HEK293 (cell line): ENCODE results near the gene C19orf44.
"Not testable (repeated sequence)": the region's sequence is repeated elsewhere in the genome, so short reads cannot be mapped to it uniquely, and the experiment has no call there.

Source experiments
- CTCF ChIA-PET: fragments of 350-600 bp; formaldehyde crosslinking; extraction: SDS; loops from one replicate; lab custom pipeline; 2021; ENCODE audit warnings: antibody characterized with exemption; lab: Yijun Ruan, JAX
- POLR2A ChIA-PET: fragments of 300-600 bp; formaldehyde crosslinking; extraction: SDS; loops from one replicate; lab custom pipeline; 2020; ENCODE audit warnings: antibody characterized with exemption, inconsistent platforms; lab: Yijun Ruan, JAX
- H3K27ac ChIP-seq: fragments of 200-500 bp; sonication (Bioruptor generic); 2 replicates; pipeline ENCODE4 v1.5.1; 2014; ENCODE audit warnings: low read depth, low read length, control low read depth, inconsistent platforms; ENCODE audit errors: extremely low read depth
- H3K36me3 ChIP-seq, 2 experiments: fragments of 200-500 bp in 1 of 2; sonication (Bioruptor generic) in 1 of 2; 1 replicate in 1 of 2; 2 replicates in 1 of 2; pipeline ENCODE4 v1.5.1; 2014 to 2017; ENCODE audit warnings: inconsistent platforms in 2 of 2, low read length in 2 of 2; ENCODE audit not compliant: control insufficient read depth in 2 of 2, insufficient read depth in 1 of 2
- H3K4me1 ChIP-seq: fragments of 200-500 bp; sonication (Bioruptor generic); 2 replicates; pipeline ENCODE4 v1.5.1; 2014; ENCODE audit warnings: mild to moderate bottlenecking, low read length, inconsistent platforms; ENCODE audit not compliant: control insufficient read depth, insufficient read depth
- H3K4me3 ChIP-seq: 2 replicates; pipeline ENCODE4 v1.5.1; 2011; ENCODE audit warnings: low read depth, mild to moderate bottlenecking, control low read depth, low read length, moderate library complexity
- H3K9me3 ChIP-seq: fragments of 200-500 bp; sonication (Bioruptor generic); 2 replicates; pipeline ENCODE4 v1.5.1; 2014; ENCODE audit warnings: low read depth, low read length, inconsistent platforms; ENCODE audit not compliant: control insufficient read depth, insufficient read depth
- EGR2 ChIP-seq: fragments of 450-650 bp; formaldehyde crosslinking; IDR thresholded peaks from 2 replicates; pipeline ENCODE4 v1.5.1; 2016; ENCODE audit warnings: low read depth, missing biosample characterization, missing genetic modification characterization
- GLI2 ChIP-seq: fragments of 450-650 bp; formaldehyde crosslinking; IDR thresholded peaks from 2 replicates; pipeline ENCODE4; 2017; ENCODE audit warnings: missing biosample characterization, missing genetic modification characterization, low read depth, borderline replicate concordance
- INSM2 ChIP-seq: fragments of 450-650 bp; formaldehyde crosslinking; IDR thresholded peaks from 2 replicates; pipeline ENCODE4 v1.5.1; 2016; ENCODE audit warnings: missing biosample characterization, missing genetic modification characterization
- KLF10 ChIP-seq: fragments of 450-650 bp; IDR thresholded peaks from 2 replicates; pipeline ENCODE4 v1.5.1; 2018; ENCODE audit warnings: missing biosample characterization, mild to moderate bottlenecking, missing genetic modification characterization
- PRDM4 ChIP-seq: fragments of 450-650 bp; formaldehyde crosslinking; IDR thresholded peaks from 2 replicates; pipeline ENCODE4 v1.5.1; 2017; ENCODE audit warnings: missing biosample characterization, missing genetic modification characterization
- REPIN1 ChIP-seq: fragments of 450-650 bp; formaldehyde crosslinking; IDR thresholded peaks from 2 replicates; pipeline ENCODE4 v1.5.1; 2017; ENCODE audit warnings: missing biosample characterization, missing genetic modification characterization, low read depth
- SCRT2 ChIP-seq: fragments of 450-650 bp; formaldehyde crosslinking; IDR thresholded peaks from 2 replicates; pipeline ENCODE4 v1.5.1; 2016; ENCODE audit warnings: missing biosample characterization, missing genetic modification characterization
- ZBTB20 ChIP-seq: fragments of 450-650 bp; formaldehyde crosslinking; IDR thresholded peaks from 2 replicates; pipeline ENCODE4 v1.5.1; 2016; ENCODE audit warnings: missing biosample characterization, missing genetic modification characterization
- ZFP41 ChIP-seq: fragments of 450-650 bp; formaldehyde crosslinking; IDR thresholded peaks from 2 replicates; pipeline ENCODE4 v1.5.1; 2016; ENCODE audit warnings: missing biosample characterization, missing genetic modification characterization, borderline replicate concordance
- ZNF10 ChIP-seq: fragments of 450-650 bp; formaldehyde crosslinking; IDR thresholded peaks from 2 replicates; pipeline ENCODE4 v1.5.1; 2017; ENCODE audit warnings: missing biosample characterization, missing genetic modification characterization
- ZNF121 ChIP-seq: fragments of 450-650 bp; formaldehyde crosslinking; IDR thresholded peaks from 2 replicates; pipeline ENCODE4 v1.5.1; 2016; ENCODE audit warnings: missing biosample characterization, missing genetic modification characterization
- ZNF133 ChIP-seq: fragments of 450-650 bp; formaldehyde crosslinking; IDR thresholded peaks from 2 replicates; pipeline ENCODE4 v1.5.1; 2016; ENCODE audit warnings: missing biosample characterization, missing genetic modification characterization
- ZNF146 ChIP-seq: fragments of 450-650 bp; formaldehyde crosslinking; IDR thresholded peaks from 2 replicates; pipeline ENCODE4 v1.5.1; 2016; ENCODE audit warnings: missing biosample characterization, missing genetic modification characterization
- ZNF148 ChIP-seq: fragments of 450-650 bp; formaldehyde crosslinking; IDR thresholded peaks from 2 replicates; pipeline ENCODE4 v1.5.0; 2017; ENCODE audit warnings: missing biosample characterization, missing genetic modification characterization, borderline replicate concordance
- ZNF211 ChIP-seq: fragments of 450-650 bp; formaldehyde crosslinking; IDR thresholded peaks from 2 replicates; pipeline ENCODE4 v1.5.1; 2016; ENCODE audit warnings: low read depth, missing biosample characterization, missing genetic modification characterization
- ZNF280C ChIP-seq: fragments of 450-650 bp; formaldehyde crosslinking; IDR thresholded peaks from 2 replicates; pipeline ENCODE4 v1.5.1; 2016; ENCODE audit warnings: missing biosample characterization, missing genetic modification characterization
- ZNF394 ChIP-seq: fragments of 450-650 bp; formaldehyde crosslinking; IDR thresholded peaks from 2 replicates; pipeline ENCODE4 v1.5.1; 2016; ENCODE audit warnings: missing biosample characterization, missing genetic modification characterization, mild to moderate bottlenecking, moderate library complexity, borderline replicate concordance
- ZNF488 ChIP-seq: fragments of 450-650 bp; formaldehyde crosslinking; IDR thresholded peaks from 2 replicates; pipeline ENCODE4 v1.5.1; 2016; ENCODE audit warnings: missing biosample characterization, missing genetic modification characterization
- ZNF580 ChIP-seq: fragments of 450-650 bp; formaldehyde crosslinking; IDR thresholded peaks from 2 replicates; pipeline ENCODE4 v1.5.1; 2016; ENCODE audit warnings: missing biosample characterization, missing genetic modification characterization
- ZNF610 ChIP-seq: fragments of 450-650 bp; formaldehyde crosslinking; IDR thresholded peaks from 2 replicates; pipeline ENCODE4 v1.5.1; 2016; ENCODE audit warnings: missing biosample characterization, missing genetic modification characterization, borderline replicate concordance
- ZNF629 ChIP-seq: fragments of 450-650 bp; formaldehyde crosslinking; IDR thresholded peaks from 2 replicates; pipeline ENCODE4 v1.5.1; 2017; ENCODE audit warnings: missing biosample characterization, missing genetic modification characterization

Gene C19orf44

GRCh38 chr19:16446724-16447368 lies 49.3 kb upstream of the C19orf44 start (continued):
- no peak for TF ChIP-seq ZNF148 (tag by site-specific recombination)
- TF ChIP-seq REPIN1, result no peak
- TF ChIP-seq ZBTB20 (tag by site-specific recombination), result peak; percentile 25; the same call in 1 of the 2 replicates
- TF ChIP-seq GLI2, result no peak
- no peak for TF ChIP-seq ZNF280C (tag by site-specific recombination)

- H3K9me3 ChIP-seq, H3K27ac ChIP-seq, POLR2A ChIA-PET, H3K4me1 ChIP-seq, H3K4me3 ChIP-seq, H3K36me3 ChIP-seq: not testable (repeated sequence)
- CTCF ChIA-PET, result interaction anchor here (0.7 kb wide), 1 partner anchor 13 kb away, joined by 5 read pairs; no protein-coding TSS in a partner anchor
- peak; percentile 92 for TF ChIP-seq ZNF121 (tag by site-specific recombination)
Observed at GRCh38 chr19:16448872-16449271, 47.3 kb upstream of the C19orf44 start.

- TF ChIP-seq ZNF488 (tag by site-specific recombination), result no peak
- TF ChIP-seq INSM2 (tag by site-specific recombination), result no peak
- no peak for TF ChIP-seq ZNF211 (tag by site-specific recombination)
- no peak for TF ChIP-seq ZNF629 (tag by site-specific recombination)
- 0 out of 2 replicates have a peak, but pooled peaks have one; percentile 42 for TF ChIP-seq ZNF580 (tag by site-specific recombination)
- TF ChIP-seq SCRT2 (tag by site-specific recombination), result no peak
- TF ChIP-seq ZNF610 (tag by site-specific recombination), result no peak
- peak; percentile 45; the same call in 1 of the 2 replicates for TF ChIP-seq PRDM4
- TF ChIP-seq ZNF146 (tag by site-specific recombination), result peak; percentile 98
- no peak for TF ChIP-seq EGR2 (tag by site-specific recombination)
- no peak for TF ChIP-seq ZFP41 (tag by site-specific recombination)
- TF ChIP-seq ZNF394 (tag by site-specific recombination), result no peak
- no peak for TF ChIP-seq ZNF10 (tag by site-specific recombination)
- no peak for TF ChIP-seq ZNF133 (tag by site-specific recombination)
- TF ChIP-seq KLF10 (tag by site-specific recombination), result no peak
- Histone ChIP-seq H3K9me3 (no peaks in the 10 kb centered on the region), H3K4me1 (peaks cover 8% of the 10 kb centered on the region; the same call in 1 of the 2 replicates), H3K36me3 (peaks cover 0 to 4% of the 10 kb centered on the region in 2 experiments; a peak in 2 of 3 replicates), H3K27ac (no peak overlapping the region), H3K4me3 (no peak overlapping the region)
- CTCF ChIA-PET, result interaction anchor here (0.7 kb wide), 1 partner anchor 60 kb away, joined by 3 read pairs; no protein-coding TSS in a partner anchor
- POLR2A ChIA-PET, result no interaction called here
Observed at GRCh38 chr19:16449330-16449961, 46.7 kb upstream of the C19orf44 start.
